COLO668 (cell line): ENCODE results near the gene ASIC3.

Experiments
- DNase-seq: peaks from one replicate; lab custom pipeline; 2025; ENCODE audit not compliant: unreplicated experiment; lab: John Stamatoyannopoulos, UW

The ASIC3 gene

GRCh38 chr7:151056666-151057505, 8.6 kb downstream of the ASIC3 start:
- DNase-seq = no peak

- no peak for DNase-seq
Observed at GRCh38 chr7:151057506-151057988, 9.2 kb downstream of the ASIC3 start, which contains the start of gene CDK5. TSS of gene CDK5 (minus strand) at chr7:151057897. CDS start at chr7:151057848, 49 bp downstream.

DNA sequence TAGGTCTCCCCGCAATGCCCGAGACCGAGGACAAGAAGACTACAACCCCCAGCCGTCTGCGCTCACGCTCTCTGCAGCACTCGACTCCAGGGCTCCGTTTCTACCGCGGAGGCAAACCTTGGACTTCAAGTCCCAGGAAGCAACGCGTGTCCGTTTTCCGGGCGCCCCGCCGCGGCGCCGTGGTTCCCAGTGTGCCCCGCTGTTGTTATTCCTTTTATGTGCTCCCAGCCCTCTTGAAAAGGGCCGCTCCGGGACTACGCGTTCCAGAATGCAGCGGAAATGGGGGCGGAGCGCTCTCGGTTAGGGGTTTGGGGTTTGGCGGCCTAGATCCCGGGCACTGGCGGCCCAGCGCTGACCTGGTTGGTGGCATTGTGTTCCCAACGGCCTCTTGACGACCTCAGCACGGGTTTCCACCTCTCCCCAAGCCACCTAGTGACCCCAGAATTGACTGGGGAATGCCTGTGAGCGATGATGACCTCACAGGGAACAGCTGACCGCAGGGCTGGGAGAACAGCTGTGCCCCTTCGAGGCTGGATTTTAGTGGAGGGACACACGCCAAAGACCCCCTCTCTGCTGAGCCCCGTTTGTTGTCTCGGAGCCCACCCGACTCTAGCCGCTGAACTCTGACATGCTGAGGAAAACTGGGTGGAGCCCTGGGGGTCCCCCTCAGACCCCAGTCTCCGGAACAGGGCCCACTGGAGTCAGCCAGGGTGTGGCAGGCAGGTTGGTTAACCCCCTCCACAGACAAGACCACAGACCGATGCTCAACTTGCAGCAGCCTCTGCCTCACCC, 9.9 kb downstream of the ASIC3 start:
- DNase-seq = peak; percentile 98

- peak; percentile 29 for DNase-seq
Observed at GRCh38 chr7:151058781-151059366, 10.5 kb downstream of the ASIC3 start.

- peak; percentile 89 for DNase-seq
Observed at GRCh38 chr7:151059367-151060112, 11.2 kb downstream of the ASIC3 start, which contains the start of gene SLC4A2. TSS of gene SLC4A2 (plus strand) at chr7:151059589. CDS start at chr7:151061988, 2,399 bp downstream.

- DNase-seq = no peak
Observed at GRCh38 chr7:151060113-151060415, 11.7 kb downstream of the ASIC3 start.

GRCh38 chr7:151060416-151061212, 12.3 kb downstream of the ASIC3 start:
- peak; percentile 49 for DNase-seq

- DNase-seq = peak; percentile 24
Observed at GRCh38 chr7:151061213-151062110, 13.1 kb downstream of the ASIC3 start.

DNA sequence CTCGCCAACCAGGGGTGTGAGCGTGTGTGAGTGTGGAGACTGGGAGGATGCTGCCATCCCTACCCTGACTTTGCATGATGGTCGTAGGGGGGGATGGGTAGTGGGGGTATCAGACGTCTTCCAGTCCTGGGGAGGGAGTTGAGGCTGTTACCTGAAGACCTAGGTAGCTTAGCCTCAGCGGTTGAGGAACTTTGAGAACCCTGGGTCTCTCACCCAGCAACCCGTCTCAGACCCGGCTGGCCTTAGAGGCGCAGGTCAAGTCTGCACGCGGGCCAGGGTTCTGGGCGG, 13.7 kb downstream of the ASIC3 start:
- DNase-seq = no peak

DNA sequence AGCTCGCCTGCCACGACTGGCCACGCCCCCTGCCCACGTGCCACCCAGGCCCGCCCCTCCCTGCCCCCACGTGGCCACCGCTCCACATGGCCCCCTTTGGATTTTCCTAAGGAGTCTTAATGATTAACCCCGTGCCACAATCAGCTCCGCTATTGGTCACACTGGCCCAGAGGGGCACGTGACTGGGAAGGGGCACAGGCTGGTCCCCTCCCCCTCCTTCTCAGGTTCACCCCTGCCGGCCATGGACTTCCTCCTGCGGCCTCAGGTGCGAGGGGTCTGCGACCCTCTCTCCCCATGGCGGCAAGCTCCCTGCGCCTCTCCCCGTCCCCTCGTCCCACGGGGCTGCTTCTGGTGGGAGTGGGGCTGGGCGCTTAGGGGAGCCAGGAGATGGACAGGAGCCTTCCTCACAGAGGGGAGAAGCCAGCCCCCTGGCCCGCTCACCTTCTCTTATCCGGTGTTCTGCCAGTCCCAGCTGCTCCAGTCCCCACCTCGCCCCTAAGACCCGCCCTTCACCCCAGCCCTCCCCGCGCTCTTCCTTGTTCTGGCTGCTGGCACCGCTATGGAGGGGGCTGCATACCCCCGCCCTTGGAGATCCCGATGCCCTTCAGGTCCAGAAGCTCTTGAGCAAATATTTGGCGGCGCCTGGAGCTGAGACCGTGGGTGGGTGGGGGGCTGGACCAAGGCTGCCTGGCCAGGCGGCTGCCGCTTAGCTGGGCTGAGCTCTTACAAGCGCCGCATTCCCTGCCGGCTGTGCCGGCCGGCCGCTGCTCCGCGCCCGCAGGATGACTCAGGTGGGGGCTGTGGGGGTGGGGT, 14.3 kb downstream of the ASIC3 start:
- DNase-seq = peak; percentile 96

GRCh38 chr7:151063212-151063561, 14.9 kb downstream of the ASIC3 start:
- peak; percentile 22 for DNase-seq

DNA sequence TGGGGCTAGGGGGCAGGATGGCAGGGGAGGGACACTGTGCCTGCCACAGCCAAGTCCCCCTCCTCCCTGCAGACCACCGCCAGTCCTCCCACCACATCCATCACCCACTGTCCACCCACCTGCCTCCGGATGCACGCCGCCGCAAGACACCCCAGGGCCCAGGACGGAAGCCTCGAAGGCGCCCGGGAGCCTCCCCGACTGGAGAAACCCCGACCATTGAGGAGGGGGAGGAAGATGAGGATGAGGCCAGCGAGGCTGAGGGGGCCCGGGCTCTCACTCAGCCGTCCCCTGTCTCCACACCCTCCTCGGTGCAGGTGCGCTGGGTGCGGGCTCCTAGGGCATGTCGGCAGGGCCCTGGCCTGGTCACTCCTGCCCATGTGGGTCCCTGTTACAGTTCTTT, 16.1 kb downstream of the ASIC3 start:
- no peak for DNase-seq

DNA sequence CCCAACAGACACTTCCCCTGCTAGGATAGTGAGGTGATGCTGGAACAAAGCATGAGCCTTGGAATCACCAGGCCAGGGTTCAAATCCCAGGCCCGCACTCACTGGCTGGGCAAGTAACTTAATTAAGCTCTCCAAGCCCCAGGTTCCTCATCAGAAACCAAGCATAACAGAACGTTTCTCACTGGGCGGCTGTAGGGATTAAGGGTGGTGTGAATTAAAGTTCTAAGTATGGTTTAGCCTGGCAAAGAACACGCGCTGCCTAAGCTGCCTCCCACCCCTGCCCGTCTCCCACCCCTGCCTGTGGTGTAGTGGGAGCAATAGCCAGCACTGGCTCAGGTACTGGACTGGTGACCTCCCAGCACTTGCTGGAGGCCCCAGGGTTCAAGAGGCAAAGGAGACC, 16.7 kb downstream of the ASIC3 start:
- DNase-seq = no peak

GRCh38 chr7:151065516-151065915, 17.2 kb downstream of the ASIC3 start:
- DNase-seq = no peak

DNA sequence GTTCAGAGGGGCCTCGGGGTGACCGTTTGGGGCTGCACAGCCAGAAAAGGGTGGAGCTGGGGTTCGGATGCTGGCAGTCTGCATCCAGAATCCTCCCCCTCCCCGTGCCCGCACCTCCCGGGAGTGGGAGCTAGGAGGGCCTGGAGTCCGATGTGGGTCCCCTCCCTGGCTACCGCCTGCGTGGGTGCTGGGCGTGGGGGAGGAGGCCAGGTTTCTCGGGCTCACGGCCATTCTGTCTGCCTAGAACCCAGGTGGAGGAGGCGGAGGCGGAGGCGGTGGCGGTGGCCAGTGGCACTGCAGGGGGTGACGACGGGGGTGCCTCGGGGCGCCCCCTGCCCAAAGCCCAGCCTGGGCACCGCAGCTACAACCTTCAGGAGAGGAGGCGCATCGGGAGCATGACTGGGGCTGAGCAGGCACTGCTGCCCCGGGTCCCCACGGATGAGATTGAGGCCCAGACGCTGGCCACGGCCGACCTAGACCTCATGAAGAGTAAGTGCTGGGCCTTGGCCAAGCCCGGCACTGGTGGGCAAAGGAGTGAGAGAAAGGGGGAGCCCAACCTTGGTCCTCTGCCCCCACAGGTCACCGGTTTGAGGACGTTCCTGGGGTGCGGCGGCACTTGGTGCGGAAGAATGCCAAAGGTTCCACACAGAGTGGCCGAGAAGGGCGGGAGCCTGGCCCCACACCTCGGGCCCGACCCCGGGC, 18.1 kb downstream of the ASIC3 start:
- DNase-seq = no peak

DNA sequence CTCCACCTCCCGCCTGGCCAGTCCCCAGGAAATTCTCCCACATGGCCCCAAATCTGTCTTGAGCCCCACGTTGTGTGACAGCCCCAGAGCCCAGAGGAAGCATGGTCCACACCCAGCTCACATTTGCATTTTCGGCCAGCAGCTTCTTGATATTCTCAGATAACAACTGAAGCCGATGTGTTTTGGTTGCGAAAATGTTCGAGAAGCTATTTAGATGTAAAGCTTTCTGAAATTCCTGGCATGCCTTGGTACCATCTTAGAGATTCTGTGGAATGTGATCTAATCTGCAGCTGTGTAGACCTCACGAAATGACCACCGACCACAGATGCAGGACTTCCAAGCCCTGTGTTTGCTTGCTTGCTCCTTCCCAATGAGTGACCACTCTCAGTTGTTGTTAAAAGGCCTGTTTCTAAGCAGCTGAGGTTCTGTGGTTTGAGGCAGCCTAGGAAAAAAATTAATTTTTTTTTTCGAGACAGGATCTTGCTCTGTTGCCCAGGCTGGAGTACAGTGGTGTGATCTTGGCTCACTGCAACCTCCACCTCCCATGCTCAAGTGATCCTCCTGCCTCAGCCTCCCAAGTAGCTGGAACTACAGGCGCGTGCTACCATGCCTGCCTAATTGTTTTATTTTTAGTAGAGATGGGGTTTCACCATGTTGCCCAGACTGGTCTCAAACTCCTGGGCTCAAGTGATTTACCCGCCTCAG, 19.9 kb downstream of the ASIC3 start:
- DNase-seq = no peak

- DNase-seq = no peak
Observed at GRCh38 chr7:151069841-151070573, 21.7 kb downstream of the ASIC3 start.
